Fibroblast of skin of abdomen (primary cell): ENCODE data around the gene UBAC2.
"Not testable (repeated sequence)": the region's sequence is repeated elsewhere in the genome, so short reads cannot be mapped to it uniquely, and the experiment has no call there.

Experiments
- DNase-seq: peaks from one replicate; pipeline ENCODE4 v3.0.0-alpha.2; 2013

UBAC2 gene

DNA sequence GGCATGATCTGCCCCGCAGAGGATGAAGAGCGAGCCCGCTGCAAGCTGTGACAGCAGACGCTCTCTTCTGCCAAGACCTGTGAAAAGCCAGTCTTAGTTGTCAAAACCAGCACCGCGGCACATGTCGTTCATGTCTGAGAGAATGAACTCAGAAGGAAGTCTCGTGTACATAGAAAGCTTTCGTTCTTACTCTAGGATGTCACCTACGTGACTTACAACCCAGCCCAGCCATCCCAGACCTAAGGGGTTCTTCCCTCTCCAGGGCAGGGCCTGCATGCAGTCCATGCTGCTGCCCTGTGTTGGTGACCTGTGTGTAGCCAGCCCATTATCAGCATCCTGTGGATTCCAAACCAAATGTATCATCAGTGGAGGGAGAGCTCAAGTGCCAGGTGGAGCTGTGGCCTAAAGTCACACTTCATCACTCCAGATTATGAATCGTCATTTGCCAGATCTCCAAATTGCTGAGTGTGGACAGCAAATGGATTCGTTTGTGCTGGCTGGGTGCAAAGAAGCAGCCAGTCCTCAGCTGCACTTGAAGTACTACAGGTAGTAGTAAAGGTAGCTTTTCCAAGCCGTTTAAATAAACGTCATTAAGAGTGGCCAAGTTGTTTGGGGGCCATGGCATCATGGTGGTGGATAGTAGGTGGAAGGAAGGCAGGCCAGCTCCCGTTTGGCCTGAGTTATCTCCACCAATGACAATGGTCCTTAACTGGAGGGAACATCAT, 180.4 kb downstream of the UBAC2 start:
- DNase-seq = no peak

DNA sequence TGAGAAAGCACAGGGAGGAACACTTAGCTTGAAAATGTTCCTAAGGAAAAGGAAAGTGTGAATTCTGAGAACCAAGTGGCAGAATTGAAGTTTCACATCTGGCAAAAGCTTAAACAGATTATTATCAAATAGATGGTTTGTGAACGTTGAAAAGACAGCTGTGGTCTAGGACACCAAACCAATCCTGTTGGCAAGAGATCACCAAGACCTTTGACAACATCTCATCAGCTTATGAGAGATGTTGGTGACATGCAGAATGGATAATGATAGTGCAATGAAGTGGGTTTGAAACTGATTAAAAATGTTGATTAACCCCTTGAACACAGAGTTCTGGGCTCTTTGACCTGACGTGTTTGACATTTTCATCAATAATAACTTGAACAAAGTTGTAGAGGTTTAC, 181.1 kb downstream of the UBAC2 start:
- DNase-seq = no peak

DNA sequence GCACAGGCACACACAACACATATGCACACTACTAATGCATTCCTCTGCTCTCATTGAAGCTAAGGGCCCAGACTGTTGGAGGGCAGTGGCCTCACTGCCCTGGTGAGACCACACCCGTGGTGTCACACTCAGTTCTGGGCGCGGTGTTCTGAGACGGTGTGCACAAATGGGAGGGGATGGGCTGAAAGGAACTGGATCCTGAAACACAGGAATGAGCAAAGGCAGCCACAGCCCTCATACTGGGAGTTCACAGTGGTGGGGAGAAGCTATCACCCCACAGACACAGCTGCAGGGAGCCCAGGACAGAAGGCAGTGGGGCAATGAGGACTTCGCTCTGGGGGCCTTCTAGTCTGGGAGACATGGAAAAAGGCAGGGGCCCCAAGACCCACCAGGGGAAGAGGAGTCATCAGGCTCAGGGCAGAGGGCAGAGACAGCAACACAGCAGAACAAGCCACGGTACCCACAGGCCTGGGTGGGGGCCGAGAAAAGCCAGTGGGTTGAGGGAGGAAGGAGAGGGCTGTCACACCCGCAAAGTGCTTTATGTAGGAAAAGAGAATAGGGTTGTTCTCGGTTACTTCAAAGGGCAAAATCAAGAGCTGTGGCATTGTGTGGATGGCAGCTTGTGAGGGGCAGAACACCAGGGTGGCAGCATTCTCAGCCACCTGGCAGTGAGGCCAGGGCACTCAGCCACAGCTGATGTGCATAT, 181.9 kb downstream of the UBAC2 start:
- no peak for DNase-seq

DNA sequence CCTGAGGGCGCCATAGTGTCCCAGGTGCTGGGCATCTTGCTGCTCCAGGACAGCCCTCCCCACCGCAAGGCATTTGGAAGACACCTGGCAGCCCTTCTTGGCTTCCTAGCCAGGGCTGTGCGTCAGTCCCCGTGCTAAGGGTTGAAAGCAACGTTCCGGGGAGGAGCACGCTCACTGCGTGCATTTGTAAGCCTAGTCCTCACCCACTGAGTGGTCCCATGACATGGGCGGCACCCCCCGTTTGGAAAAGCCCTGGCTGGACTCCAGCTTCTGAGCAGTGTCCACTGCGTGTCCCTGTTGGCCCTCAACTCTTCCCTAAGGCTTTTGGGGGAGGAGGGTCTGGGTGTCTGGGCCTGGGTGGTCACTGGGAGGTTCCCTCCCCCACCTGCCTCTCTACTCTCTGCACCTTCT, 182.9 kb downstream of the UBAC2 start:
- no peak for DNase-seq

DNA sequence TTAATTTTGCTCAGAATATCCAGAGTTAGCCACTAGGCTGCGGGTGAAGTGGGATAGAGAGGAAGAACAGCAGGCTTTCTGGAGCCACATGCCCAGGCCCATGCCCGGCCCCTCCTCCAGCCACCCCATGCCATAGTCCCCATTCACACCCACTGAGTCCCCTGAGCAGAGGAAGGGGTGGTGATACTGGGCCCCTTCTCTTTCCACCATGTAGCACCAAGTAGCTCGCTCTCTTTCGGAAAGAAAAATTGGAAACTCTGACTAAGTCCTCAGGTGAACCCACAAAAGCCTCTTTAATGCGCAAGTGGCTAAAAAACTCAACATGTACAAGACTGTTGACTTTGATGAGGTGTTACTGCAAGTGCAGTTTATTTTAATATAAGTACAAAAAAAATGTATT, 183.3 kb downstream of the UBAC2 start:
- no peak for DNase-seq

DNA sequence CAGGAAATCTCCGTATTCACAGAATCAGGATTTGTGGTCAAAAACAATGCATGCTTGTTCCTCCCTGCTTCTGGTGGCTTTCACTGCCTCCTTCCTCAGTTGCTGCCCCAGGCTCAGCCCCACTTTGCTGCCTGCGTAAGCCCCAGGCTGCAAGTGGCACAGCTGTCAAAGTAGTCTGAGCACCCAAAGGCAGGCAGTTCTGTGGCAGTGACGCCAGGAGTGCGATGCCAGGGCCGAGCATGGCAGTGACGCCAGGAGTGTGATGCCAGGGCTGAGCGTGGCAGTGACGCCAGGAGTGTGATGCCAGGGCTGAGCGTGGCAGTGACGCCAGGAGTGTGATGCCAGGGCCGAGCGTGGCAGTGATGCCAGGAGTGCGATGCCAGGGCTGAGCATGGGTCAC, 183.8 kb downstream of the UBAC2 start:
- no peak for DNase-seq

DNA sequence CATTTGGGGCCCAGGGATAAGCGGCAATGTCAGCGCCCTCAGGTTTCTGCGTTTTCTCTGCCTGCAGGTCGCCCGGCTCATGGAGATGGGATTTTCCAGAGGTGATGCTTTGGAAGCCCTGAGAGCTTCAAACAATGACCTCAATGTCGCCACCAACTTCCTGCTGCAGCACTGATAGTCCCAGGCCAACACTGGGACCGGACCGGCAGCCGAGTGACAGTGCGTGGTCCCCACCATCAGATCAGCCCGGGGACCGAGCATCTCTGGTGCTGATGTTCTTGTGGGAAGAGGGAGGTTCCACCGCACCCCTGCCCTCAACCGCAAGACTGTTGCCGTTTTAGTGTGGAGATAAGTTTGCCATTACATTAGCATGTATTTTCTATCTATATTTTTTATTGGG, 184.5 kb downstream of the UBAC2 start:
- DNase-seq = no peak

DNA sequence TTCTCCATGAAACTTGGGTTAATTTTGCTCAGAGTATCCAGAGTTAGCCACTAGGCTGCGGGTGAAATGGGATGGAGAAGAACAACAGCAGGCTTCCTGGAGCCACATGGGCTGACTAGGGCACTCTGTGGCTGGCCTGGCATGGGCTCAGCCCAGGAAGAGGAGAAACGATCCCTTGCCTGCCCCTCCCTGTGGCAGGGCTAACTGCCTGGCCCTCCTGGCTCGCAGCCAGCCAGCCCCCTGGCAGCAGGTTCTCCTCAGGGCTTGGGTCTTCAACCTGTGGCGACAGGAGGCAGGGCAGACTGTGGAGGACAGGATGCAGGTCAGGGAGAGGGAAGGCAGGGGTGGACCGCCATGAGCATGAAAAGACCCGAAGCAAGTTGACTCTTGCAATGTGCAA, 185.3 kb downstream of the UBAC2 start:
- no peak for DNase-seq

DNA sequence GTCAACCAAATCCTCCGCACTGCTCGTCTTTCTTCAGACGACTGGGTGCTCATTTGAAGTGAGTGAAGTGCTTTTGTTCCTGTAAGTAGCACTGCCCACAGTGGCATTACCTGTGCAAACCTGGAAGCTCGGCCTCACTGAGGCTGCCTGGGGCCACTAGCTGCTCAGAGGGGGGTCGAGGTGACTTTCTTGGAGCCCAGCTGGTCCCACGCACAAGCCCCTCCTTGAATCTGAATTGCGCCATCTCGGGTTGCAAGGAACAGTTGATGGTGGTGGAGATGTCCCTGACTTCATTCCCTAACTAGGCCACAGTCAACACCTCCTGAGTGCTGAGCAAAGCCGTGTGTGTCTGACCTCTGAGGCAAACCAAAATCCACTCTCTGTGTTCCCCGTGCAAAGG, 185.8 kb downstream of the UBAC2 start:
- DNase-seq = no peak

DNA sequence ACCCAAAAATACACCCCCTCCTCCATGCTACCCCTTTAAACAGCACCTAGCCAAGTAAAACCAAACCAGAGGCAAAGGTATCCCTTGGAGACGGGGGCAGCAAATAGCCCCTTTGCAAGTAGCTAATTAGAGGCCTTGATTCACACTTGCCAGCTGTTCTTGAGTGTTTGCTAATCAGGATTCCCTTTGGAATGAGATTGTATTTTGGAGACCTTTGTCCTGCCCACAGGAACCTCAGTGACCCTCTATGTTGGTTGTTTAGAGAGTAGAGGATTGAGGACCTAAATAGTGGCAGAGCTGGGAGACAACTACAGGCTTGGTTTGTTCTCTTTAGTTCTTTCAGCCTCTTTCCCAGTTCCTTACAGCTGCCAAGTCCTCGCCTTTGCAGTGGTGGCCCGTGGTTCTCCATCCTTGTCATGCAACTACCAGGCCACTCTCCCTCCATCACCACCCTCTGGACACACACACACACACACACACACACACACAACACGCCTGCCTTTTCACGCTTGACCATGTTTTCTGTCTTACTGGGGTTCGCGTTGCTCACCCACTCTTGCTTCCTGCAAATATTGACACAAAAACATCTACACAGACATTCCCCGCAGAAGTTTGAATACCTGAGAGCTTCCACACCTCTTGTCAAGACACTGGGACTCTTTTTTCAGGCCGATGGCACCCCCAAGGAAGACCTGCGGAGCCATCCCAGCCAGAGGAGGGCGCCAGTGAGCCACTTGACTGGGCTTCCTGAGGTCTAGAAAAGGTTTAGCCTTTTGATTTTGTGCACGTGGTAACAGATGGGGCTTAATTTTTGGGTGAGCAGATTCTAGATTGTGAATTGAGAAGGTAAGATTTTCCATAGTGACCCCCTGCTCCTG, 186.5 kb downstream of the UBAC2 start:
- no peak for DNase-seq

DNA sequence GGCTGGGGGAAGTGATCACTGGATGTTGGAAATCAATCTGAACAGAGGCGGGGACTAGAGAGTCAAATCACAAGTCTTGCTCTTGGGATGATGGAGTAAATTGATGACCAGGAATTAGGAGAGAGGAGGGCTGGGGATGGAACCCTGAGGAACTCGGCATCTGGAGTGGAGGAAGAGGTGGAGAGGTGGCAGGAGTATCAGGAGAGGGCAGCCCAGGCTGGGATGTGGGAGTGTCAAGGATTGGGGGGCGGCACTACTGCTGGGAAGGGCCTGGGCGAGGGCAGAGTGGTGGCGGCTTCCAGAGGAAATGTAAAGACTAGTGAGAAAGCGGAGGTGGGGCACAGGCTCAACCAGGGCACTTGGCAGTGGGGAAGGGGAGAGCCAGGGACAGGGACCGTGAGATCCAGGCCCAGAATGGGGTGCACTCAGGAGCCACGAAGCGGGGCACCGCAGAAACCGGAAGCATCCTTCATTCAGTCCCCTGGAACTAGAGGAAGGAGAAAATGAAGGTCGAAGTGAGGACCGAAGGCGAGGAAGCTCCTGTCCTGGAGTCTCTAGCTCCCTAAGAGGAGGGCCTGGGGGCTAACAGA, 187.8 kb downstream of the UBAC2 start:
- no peak for DNase-seq

DNA sequence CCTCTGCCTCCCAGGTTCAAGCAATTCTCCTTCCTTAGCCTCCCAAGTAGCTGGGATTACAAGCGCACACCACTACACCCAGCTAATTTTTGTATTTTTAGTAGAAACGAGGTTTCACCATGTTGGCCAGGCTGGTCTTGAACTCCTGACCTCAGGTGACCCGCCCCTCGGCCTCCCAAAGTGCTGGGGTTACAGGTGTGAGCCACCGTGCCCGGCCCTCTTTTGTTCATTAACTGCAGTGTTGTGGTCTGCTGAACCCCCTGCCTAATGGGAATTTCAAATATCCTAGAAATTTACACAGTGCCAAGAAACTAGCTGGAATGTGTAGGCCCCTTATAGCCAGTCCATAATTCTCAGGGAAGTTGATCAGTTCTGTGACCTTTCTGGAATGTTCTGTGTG, 188.4 kb downstream of the UBAC2 start:
- DNase-seq = not testable (repeated sequence)

DNA sequence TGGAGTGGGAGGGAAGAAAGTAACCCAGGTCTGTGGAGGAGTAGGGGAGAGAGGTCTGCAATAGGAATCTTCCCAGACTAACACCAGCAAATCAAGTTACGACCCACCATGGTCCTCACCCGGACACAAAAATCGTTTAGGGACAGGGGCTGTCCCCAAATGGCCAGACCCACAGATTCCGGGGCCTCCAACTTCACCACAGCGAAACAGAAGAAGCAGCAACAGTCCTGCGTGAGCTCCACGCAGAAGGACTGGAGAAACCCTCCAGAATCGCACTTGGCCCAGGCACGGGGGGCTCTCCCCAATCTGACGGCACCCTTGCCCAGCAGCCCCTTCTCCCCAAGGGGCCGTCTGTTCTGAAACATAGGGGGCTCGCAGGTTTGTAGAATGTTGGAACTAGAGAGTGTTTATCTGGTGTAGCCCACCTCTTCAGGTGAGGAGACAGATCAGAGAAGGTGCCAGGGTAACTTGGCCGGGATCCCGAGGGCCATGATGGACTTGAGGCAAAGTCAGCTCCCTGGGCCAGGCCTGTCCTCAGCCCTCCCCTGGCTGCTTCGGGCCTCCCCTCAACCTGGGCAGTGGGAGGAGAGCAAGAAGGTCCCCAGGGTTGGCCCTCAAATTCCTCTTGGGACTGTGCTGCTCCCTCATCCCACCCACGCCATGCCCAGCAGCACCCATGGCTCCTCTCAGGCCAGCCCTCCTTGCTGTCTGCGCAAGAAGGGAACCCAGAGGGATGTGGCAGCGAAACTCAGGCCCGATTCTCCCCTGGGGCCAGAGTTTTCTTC, 189.1 kb downstream of the UBAC2 start:
- DNase-seq = no peak

DNA sequence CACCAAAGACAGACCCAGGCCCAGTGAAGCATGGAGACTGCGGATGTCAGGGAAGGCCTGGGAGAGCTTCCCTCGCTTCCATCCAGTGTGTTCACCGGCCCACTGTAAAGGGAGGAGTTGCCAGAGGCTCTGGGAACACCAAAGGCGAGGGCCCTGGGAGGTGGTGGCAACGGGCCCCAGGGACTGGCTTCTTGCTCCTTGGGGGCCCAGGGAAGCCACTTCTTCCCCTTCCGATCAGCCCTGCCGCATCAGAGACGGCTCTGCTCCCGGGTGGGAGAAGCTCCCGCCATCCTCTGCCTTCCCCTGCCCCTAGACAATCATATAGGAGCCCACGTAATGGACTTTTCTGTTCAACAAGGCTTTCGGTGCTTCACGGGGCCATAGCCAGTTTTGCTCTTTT, 189.9 kb downstream of the UBAC2 start:
- no peak for DNase-seq

DNA sequence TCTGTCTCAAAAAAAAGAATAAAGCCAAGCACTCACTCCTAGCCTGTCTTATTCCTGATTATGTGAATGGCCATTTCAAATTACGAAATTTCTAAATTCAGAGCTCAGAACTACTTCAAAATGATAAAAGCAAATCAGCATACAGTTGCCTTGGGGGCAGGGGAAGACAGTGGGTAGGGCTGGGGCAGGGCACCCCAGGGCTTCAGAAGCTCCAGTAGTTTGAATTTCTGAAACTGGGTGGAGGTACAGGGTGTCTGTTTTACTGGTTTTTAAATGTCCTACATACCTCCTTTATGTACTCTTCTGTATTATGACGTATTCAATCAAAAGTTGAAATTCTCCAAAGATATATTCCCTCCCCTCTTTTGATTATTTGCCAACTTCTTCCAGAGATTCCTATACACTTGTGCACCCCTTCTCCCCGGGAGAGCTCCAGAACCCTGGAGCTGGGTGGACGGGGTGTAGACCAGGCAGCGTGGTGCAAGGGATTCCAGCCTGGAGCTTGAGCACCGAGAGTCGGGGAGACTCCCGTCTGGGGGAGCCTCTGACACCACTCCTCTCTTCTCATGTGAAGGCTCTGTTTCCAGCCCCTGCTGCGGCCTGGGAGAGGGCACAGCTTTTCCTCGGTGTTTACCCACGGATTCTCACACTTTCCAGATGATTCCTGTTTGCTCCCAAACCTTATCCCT, 191.3 kb downstream of the UBAC2 start:
- no peak for DNase-seq

DNA sequence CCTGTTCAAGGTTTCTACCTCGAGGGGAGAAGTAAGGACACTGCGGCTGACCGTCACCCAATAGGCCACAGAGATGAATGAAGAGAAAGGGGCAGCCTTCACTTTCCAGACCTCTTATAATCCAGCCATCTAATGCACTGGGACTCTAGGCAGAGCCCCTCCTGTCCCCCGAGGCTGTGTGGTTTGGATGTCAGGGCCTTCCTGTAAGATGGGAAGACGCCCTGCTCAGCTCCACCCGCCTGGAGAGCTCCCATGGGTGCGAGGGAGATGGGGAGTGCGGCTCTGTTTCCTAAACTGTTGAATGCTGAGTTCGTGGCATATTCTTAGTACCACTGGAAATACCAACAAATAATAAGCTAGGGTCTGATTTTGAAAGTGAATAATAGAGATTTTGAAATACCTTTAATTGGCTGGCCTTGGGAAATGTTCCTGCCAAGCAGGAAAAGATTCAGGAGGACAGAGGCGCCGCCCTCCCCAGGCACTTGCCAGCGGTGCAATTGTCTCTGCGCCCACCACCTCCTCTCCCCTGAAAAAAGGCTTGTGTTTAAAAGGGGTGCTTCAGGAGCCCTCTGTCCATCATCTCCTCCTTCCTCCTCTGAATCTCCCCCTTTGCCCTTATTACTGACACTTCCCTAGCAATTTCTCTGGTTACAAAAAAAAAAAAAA, 191.9 kb downstream of the UBAC2 start:
- no peak for DNase-seq

DNA sequence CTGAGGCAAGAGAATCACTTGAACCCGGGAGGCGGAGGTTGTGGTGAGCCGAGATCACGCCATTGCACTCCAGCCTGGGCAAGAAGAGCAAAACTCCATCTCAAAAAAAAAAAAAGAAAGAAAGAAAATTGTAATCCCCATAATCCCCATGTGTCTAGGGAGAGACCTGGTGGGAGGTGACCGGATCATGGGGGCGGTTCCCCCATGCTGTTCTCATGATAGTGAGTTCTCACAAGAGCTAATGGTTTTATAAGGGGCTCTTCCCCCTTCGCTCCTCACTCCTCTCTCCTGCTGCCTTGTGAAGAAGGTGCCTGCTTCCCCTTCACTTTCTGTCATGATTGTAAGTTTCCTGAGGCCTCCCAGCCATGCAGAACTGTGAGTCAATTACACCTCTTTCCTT, 192.7 kb downstream of the UBAC2 start:
- DNase-seq = not testable (repeated sequence)

DNA sequence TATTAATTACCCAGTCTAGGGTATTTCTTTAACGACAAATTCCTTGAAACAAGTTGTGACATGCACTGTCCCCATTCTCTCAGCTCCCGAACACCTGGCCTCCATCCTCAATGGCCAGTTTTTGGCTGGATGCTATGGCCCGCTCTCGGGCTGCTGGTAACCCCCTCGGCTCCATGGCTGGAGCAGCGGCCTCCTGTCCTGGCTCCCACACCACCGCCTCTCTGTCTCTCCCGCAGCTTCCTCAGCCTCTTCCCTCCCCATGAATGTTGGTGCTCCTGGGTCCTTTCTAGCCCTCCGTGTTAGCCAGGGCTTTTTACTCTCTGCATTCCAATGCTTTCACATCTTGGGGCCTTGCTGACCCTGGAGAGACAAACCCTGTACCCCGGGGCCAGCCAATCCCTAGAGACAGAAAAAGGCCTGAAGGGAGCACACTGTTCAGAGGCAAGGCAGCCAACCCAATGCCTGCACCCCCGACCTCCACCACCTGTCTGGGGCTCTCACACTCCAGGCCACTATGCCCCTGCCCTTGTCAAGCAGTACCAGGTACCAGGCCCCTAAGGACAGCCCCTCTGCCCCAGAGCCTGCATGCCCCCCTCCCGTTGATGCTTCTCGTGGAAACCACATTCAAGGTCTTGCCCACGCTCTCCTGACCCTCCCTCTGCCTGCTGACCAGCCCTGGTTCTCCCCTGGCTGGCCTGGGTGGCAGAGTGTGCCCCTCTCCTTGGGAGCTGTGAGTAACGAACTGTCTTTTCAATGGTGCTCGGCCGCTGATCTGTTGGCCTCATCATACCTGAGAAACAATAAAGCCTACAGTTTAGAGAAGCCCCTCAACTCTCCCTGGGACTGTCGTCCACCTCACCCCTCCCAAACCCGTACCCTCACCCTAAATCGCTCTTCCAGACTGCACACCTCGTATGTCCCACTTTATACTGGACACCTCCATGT, 193.4 kb downstream of the UBAC2 start:
- no peak for DNase-seq

DNA sequence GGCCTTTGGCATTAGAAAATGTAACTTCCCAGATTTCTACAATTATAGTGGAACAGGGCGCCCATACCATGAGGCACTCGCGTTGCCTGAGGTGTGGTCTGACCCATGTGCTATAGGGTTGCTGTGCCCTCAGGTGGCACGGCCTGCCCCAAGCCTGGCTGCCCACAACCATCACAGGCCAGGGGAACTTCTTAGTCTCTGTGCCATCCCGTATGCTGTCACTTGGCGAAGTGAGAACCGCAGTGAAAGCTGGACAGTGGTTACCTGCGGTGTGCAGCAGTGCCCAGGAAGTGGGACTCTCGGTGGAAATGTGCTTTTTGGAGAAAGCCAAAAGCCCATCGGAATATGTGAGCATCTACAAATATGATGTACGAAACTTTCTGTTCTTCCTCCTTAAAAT, 194.8 kb downstream of the UBAC2 start:
- DNase-seq = no peak

DNA sequence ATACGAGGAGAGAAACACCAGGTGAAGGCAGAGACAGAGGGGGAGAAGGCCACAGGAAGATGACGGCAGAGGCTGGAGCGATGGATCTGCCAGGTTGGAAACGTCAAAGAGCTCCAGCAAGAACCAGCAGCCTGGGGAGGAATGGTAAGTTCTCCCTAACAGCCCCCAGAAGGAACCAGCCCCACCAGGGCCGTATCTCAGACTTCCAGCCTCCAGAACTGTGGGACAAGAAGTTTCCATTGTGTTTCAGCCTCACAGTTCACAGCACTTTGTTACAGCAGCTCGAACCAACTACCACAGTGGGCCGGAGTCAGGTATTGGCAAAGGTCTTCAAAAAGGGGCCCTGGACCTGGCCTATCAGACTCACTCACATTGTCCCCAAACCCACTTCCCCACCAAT, 195.8 kb downstream of the UBAC2 start:
- no peak for DNase-seq
